Rectal smooth muscle tissue (tissue), 1 donor: ENCODE measurements around the gene BBS9.

Experiments used
- H3K27ac ChIP-seq: one replicate; pipeline ENCODE4 v1.7.0; 2013; ENCODE audit warnings: low read depth, low read length, inconsistent platforms
- H3K27me3 ChIP-seq: one replicate; pipeline ENCODE4 v1.7.0; 2013; ENCODE audit warnings: low read length; ENCODE audit not compliant: control insufficient read depth, insufficient read depth
- H3K36me3 ChIP-seq: one replicate; pipeline ENCODE4 v1.7.0; 2013; ENCODE audit warnings: low read length; ENCODE audit not compliant: control insufficient read depth, insufficient read depth
- H3K4me1 ChIP-seq: one replicate; pipeline ENCODE4 v1.7.0; 2013; ENCODE audit warnings: low read length; ENCODE audit not compliant: control insufficient read depth, insufficient read depth
- H3K4me3 ChIP-seq: one replicate; pipeline ENCODE4 v1.7.0; 2013; ENCODE audit warnings: low read length
- H3K9ac ChIP-seq: one replicate; pipeline ENCODE4 v1.7.0; 2013; ENCODE audit warnings: low read length

The BBS9 gene

DNA sequence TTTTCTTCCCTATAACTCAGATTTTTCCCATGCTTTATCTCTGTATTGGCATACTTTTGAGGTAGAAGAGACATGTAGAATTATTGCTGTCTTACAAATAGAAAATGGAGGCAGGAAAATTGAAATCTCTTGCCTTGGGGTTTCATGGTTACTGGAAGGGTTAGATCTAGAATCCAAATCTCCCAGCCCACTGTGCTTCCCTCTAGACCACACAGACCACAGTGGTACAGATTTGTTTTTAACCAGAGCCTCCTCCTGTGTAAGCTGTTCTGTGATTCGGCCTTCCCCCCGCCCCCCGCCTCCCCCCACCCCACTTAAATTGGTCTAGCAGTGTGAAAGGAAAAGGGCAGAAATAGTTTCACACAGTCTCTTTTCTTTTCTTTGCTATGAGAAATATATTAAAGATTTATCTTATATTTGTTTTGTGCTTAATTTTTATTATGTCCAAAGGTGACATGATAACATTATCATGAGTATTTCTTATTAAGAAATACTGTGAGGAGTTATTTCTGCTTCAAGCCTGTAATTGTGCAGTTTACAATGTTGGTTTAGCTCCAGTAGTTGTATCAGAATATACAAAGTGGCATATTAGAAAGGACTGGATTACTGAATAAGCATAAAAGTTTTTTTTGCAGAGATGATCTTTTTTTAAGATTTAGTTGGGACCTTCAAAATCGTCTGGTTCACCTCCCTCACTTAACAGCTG, 407.2 kb downstream of the BBS9 start:
- no peak overlapping the region for H3K9ac ChIP-seq
- H3K4me3 ChIP-seq: no peak overlapping the region
- H3K27me3 ChIP-seq: no peaks in the 10 kb centered on the region
- H3K36me3 ChIP-seq: no peaks in the 10 kb centered on the region
- no peak overlapping the region for H3K27ac ChIP-seq
- H3K4me1 ChIP-seq: no peaks in the 10 kb centered on the region

DNA sequence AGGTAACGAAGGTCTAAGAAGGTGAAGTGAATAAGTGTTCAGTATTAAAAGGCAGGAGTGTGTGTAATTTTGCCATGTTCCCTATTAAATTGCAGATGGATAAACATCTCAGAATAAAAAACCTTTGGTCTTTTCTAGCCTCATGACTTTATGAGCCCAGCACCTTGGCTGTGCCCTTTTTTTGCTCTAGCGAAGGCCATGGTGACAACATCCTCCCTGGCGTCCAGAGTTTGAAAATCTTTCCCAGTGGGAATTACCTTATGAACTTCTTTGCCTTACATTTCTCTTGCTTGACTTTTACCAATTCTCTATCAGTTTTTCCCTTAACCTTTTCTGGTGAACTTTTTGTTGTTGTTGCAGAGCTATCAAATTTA, 407.7 kb downstream of the BBS9 start:
- no peak overlapping the region for H3K27ac ChIP-seq
- no peak overlapping the region for H3K9ac ChIP-seq
- H3K36me3 ChIP-seq: no peaks in the 10 kb centered on the region
- no peaks in the 10 kb centered on the region for H3K4me1 ChIP-seq
- no peak overlapping the region for H3K4me3 ChIP-seq
- H3K27me3 ChIP-seq: no peaks in the 10 kb centered on the region

GRCh38 chr7:33539198-33539597, 409.8 kb downstream of the BBS9 start:
- Histone ChIP-seq H3K27me3 (no peaks in the 10 kb centered on the region), H3K36me3 (no peaks in the 10 kb centered on the region), H3K9ac (no peak overlapping the region), H3K27ac (no peak overlapping the region), H3K4me3 (no peak overlapping the region), H3K4me1 (no peaks in the 10 kb centered on the region)

DNA sequence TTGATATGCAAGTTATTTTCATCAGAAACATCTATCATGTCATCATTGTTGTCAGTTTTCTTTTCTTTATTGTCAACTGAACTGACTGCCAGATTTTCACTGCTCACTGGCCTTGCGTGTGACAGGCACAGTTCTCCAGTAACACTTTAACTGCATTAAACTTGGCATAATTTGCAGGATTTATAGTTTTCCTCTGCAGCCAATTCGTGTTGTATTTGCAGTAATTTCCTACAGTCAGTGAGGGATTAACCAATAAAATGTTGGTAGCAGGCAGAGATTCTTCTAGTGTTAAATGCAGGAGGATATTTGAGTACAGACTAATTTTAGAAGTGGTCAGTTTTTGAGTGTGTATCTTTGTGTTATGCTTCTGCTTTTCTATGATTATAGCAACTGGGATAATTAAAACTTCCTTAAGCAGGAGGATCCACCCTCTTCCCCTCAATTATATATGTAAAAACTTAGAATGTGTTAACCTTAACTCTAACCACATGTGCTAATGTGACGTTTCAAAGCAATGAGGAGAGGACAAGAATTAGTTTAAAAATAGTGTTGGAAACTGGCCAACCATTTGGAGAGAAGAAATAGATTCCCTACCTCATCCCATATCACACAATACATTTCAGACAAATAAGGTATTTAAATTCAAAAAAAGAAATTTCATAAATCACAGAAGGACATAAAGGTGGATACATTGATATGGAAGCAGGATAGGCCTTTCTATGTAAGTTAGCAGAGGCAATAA, 410.5 kb downstream of the BBS9 start:
- Histone ChIP-seq H3K27ac (no peak overlapping the region), H3K4me3 (no peak overlapping the region), H3K9ac (no peak overlapping the region), H3K4me1 (no peaks in the 10 kb centered on the region), H3K27me3 (no peaks in the 10 kb centered on the region), H3K36me3 (no peaks in the 10 kb centered on the region)

GRCh38 chr7:33547880-33548279, 418.5 kb downstream of the BBS9 start:
- Histone ChIP-seq H3K9ac (no peak overlapping the region), H3K4me3 (no peak overlapping the region), H3K4me1 (no peaks in the 10 kb centered on the region), H3K27me3 (no peaks in the 10 kb centered on the region), H3K27ac (no peak overlapping the region), H3K36me3 (no peaks in the 10 kb centered on the region)

GRCh38 chr7:33550363-33550762, 421.0 kb downstream of the BBS9 start:
- Histone ChIP-seq H3K27ac (no peak overlapping the region), H3K36me3 (no peaks in the 10 kb centered on the region)

GRCh38 chr7:33550979-33551378, 421.6 kb downstream of the BBS9 start:
- H3K36me3 ChIP-seq: no peaks in the 10 kb centered on the region
- no peak overlapping the region for H3K4me3 ChIP-seq
- no peaks in the 10 kb centered on the region for H3K27me3 ChIP-seq
- no peak overlapping the region for H3K27ac ChIP-seq
- no peaks in the 10 kb centered on the region for H3K4me1 ChIP-seq
- H3K9ac ChIP-seq: no peak overlapping the region

More at GRCh38 chr7:33550363-33550762, 421.0 kb downstream of the BBS9 start:
- Histone ChIP-seq H3K4me3 (no peak overlapping the region), H3K4me1 (no peaks in the 10 kb centered on the region), H3K27me3 (no peaks in the 10 kb centered on the region), H3K9ac (no peak overlapping the region)

DNA sequence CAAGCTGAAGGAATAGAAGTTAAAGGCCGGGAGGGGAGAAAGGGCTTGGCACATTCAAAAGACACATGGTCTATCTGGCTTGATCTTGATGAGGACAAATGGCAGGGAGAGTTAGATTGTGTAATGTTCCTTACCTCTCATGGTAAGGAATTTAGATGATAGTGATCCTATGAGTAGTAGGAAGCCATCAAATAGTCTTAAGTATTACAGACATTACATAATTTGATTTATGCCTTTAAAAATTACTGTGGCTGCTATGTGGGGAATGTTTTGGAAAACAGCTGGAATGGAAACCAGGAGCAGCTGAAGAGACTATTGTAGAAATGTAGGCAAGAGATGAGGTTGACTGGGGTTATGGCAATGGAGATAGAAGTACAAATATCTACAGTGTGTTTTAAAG, 424.7 kb downstream of the BBS9 start:
- H3K27me3 ChIP-seq: no peaks in the 10 kb centered on the region
- no peaks in the 10 kb centered on the region for H3K4me1 ChIP-seq
- H3K9ac ChIP-seq: no peak overlapping the region
- no peak overlapping the region for H3K27ac ChIP-seq
- no peak overlapping the region for H3K4me3 ChIP-seq
- no peaks in the 10 kb centered on the region for H3K36me3 ChIP-seq

DNA sequence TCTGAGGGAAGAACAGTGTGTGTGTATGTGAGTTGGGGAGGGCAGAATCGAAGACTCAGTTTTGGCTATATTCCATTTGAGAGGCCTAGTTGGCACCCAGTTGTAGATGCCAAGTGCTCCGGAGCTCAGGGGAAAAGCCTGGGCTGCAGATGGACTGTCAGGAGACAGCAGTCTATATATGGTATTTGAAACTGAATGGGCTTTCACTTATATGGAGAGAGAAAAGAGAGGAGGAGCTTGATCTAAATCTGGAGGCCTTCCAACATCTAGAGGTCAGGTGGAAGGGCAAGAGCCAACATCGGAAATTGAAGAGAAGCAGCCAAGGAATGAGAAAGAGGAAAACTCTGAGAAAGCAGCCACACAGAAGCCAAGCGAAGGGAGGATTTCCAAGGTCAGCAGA, 425.2 kb downstream of the BBS9 start:
- no peaks in the 10 kb centered on the region for H3K4me1 ChIP-seq
- no peaks in the 10 kb centered on the region for H3K36me3 ChIP-seq
- H3K27ac ChIP-seq: no peak overlapping the region
- H3K9ac ChIP-seq: no peak overlapping the region
- H3K4me3 ChIP-seq: no peak overlapping the region
- H3K27me3 ChIP-seq: no peaks in the 10 kb centered on the region

DNA sequence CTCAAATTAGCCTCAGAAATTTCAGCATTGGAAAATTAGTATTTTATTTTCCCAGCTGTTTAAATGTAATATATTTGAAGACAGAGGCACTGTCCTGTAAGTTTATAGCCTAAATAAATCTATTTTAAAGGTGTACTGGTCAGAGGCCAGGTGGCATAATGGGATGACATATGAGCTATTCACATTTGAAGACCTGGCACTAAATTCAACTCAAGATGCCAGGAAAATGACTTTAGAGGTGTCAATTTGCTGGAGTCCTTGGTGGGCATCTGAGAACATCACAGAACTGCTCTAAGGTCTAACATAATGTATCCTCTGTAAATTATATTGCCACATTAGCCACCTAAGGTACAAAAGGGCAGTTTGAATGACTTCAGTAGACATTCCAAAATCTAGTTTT, 427.1 kb downstream of the BBS9 start:
- no peaks in the 10 kb centered on the region for H3K4me1 ChIP-seq

GRCh38 chr7:33558549-33559323, 429.4 kb downstream of the BBS9 start:
- H3K27ac ChIP-seq: no peak overlapping the region
- H3K27me3 ChIP-seq: no peaks in the 10 kb centered on the region
- H3K4me3 ChIP-seq: no peak overlapping the region
- H3K36me3 ChIP-seq: no peaks in the 10 kb centered on the region
- H3K4me1 ChIP-seq: no peaks in the 10 kb centered on the region
- H3K9ac ChIP-seq: no peak overlapping the region

More for the DNA sequence above, 427.1 kb downstream of the BBS9 start:
- Histone ChIP-seq H3K9ac (no peak overlapping the region), H3K27ac (no peak overlapping the region), H3K4me3 (no peak overlapping the region), H3K27me3 (no peaks in the 10 kb centered on the region), H3K36me3 (no peaks in the 10 kb centered on the region)

DNA sequence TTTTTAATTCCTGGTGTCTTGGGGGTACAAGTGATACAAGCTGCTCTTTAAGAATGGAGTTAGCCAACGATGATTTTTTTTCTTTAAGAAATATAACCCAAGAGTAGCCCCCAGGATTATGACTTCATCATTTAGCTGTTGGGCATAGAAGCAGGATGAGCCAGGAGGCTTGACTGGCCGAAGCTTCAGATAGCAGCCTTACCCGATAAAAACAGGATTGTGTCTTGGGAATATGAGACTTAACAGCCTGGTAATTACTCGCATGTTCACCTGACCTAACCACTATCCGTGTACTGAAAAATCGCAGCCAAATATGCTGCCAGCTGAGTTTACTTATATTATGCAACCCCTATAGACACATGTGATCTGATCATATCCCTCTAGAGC, 430.0 kb downstream of the BBS9 start:
- no peaks in the 10 kb centered on the region for H3K4me1 ChIP-seq
- H3K27ac ChIP-seq: no peak overlapping the region
- H3K4me3 ChIP-seq: no peak overlapping the region
- H3K27me3 ChIP-seq: no peaks in the 10 kb centered on the region
- H3K36me3 ChIP-seq: no peaks in the 10 kb centered on the region
- no peak overlapping the region for H3K9ac ChIP-seq
